HG02588 (cell line): Measurements from ENCODE around the gene KRTAP10-7.
"Not testable (repeated sequence)": the region's sequence is repeated elsewhere in the genome, so short reads cannot be mapped to it uniquely, and the experiment has no call there.

ENCODE experiments used
- ATAC-seq: cut with Tn5 transposase; IDR thresholded peaks from one replicate; pipeline ENCODE4 v1.9.1; 2021; ENCODE audit warnings: mild to moderate bottlenecking, moderate library complexity; ENCODE audit not compliant: unreplicated experiment

The KRTAP10-7 gene

DNA sequence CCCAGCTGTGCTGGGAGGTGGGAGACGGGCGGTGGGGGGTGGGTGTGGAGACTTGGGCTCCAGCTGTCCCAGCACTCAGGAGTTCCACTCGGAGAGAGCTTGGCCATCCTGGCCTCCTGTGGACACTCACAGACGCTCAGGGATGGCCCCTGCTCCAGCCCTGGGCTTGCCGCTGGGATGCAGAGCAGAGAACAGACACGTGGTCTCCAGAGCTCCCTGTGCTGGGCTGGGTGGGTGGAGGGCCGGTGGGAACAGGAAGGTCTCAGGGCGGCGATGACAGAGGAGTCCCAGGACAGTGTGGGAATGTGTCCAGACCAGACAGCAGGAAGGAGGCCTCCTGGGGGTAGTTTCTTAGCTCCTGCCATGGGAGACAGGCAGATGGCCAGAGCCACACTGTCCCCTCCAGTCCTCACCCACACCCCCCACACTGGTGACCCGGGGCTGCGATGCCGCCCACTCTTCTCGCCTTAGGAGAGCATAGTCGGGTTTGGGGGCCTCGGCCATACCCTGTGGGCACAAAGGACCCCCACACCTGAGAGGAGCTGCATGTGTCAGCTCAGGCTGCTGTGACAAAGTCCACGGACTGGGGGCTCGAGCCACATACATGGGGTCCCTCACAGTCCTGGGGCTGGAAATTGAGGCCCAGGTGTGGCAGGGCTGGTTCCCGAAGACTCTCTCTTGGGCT is 28.5 kb downstream of the KRTAP10-7 start:
- no peak for ATAC-seq

DNA sequence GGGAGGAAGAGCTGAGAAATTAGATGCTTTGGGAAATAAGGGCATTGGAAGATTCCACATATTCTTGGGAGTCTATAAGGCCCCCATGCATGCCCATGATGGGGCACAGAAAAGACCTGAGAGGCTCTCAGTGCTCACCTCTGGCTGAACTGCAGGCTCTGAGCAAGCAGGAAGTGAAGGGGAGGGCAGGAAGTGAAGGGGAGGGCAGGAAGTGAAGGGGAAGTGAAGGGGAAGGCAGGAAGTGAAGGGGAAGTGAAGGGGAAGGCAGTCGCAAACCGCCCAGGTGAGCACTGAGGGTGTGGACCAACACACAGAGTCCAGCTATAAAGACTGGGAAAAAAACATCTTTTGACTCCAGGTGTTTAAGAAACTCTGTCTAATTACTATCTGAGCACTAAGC is 30.0 kb downstream of the KRTAP10-7 start:
- no peak for ATAC-seq

DNA sequence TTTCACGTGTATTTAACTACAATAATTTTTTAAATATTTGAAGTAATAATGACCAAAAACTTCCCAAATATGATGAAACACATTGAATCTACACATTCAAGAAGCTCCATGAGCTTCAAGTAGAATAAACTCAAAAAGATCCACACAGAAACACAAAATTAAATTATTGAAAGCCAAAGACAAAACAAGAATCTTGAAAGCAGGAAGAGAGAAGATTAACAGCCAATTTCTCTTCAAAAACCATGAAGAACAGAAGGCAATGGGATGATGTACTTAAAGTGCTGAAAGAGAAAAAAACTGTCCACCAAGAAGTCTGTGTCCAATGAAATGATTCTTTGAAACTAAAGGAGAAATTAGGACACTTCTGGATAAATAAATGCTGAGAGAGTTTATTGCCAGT is 31.7 kb downstream of the KRTAP10-7 start:
- ATAC-seq, result no peak

DNA sequence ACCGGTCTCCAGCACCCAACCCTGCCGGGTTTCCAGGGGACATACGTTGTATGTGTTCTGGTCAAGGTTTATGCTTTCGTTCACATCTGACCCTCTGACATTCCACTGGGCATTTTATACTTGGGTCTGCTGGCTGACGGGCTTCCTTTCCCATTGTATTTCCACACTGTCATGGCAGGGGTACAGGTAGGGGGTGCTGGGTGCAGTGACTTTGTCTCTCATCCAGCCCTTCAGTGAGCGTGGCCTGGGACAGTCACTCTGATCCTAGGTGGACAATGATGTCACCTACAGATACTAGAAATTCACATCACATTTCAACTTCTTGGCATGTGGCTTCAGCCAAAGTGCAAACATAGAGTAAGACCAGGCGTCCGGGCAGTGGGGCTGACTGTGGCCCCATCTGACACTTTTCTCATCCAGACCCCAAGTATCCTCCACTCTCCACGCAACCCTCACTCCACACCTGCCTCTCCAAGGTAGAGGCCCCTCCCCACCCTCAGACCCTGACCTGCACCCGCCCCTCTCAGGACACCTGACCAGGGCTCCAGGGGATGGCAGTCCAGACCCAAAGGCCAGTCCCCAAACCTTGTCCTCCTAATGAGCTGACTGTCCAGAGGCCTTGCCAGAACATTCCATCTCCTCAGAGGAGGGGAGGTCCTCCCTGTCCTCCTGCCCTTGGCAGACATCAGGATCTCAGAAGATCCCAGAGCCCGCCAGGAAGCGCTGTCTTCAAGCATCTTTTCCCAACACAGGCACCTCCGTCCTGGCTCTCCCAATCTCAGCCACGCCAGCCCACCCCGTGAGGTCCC is 36.0 kb downstream of the KRTAP10-7 start:
- no peak for ATAC-seq

DNA sequence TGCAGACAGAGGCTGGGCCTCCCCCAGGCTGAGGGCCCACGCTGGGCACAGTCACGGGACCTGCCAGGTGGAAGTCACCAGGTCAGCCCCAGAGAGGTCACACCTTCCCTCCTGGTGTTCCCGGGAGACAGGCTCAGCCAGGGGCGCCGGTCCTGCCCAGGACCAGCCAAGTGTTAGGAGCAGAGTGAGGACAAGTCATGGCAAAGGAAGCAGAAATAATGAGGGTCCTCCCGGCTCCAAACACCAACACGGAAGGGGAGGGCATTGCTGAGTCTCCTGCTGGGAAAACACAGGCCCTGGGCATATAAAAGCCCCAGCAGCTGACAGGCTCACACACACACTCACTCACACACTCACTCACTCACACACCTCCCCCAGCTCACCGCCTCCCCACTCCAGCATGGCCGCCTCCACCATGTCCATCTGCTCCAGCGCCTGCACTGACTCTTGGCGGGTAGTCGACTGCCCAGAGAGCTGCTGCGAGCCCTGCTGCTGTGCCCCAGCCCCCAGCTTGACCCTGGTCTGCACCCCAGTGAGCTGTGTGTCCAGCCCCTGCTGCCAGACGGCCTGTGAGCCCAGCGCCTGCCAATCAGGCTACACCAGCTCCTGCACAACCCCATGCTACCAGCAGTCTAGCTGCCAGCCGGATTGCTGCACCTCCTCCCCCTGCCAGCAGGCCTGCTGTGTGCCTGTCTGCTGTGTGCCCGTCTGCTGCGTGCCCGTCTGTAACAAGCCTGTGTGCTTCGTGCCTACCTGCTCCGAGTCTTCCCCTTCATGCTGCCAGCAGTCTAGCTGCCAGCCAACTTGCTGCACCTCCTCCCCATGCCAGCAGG is 36.8 kb downstream of the KRTAP10-7 start, which contains the start of gene KRTAP10-10:
Gene KRTAP10-10 (plus strand): TSS at position 339 of the 833 bp plus-strand sequence. CDS start 62 bp downstream, at position 401.
- ATAC-seq, result no peak

DNA sequence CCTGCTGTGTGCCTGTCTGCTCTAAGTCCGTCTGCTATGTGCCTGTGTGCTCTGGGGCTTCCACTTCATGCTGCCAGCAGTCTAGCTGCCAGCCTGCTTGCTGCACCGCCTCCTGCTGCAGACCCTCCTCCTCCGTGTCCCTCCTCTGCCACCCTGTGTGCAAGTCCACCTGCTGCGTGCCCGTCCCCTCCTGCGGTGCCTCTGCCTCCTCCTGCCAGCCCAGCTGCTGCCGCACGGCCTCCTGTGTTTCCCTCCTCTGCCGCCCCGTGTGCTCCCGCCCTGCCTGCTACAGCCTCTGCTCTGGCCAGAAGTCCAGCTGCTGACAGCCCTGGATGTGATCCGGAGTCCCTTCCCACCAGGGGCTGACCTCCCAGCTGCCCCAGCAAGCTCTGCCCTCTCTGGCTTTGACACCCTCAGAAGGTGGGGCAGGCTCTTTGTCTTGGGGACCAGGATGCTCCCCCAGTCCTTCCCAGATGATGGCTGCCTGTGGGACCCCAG is 37.5 kb downstream of the KRTAP10-7 start:
- ATAC-seq, result not testable (repeated sequence)

DNA sequence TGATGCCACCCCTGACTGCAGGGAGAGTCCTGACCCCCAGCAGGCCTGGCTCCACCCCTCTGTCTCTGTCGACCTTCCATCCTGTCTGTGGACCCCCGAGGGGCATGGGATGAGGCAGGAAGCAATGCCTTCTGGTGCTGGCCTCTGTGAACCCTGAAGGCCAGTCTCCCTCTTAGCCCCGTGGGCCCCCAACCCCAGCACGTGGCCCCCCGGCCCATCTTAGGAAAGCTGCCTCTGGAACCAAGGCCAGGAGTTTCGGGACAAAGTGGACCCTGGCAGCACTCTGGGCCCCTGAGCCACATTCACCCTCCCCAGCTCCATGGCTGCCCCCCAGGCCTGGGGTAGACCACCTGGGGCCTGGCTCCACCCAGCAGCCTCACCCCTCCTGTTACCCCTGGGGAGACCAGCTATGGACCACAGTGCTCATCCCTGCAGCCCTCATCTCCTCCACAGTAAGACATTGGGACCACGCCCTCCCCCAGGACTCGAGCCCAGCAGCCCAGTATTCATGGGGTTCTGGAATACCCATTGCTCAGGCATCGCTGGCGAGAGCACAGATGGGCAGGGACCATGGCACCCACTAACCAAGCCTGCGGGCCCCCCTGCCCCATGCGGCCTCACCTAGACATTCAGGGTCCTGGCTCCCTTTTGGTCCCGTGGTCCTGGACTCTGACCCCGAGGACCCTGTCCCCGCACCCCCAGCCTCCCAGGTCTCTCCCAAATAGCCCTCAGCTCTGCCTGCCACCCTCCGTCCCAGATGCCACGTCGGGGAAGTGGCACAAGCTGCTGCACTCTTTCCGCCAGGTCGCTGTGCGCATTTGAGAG is 38.3 kb downstream of the KRTAP10-7 start:
- not testable (repeated sequence) for ATAC-seq

DNA sequence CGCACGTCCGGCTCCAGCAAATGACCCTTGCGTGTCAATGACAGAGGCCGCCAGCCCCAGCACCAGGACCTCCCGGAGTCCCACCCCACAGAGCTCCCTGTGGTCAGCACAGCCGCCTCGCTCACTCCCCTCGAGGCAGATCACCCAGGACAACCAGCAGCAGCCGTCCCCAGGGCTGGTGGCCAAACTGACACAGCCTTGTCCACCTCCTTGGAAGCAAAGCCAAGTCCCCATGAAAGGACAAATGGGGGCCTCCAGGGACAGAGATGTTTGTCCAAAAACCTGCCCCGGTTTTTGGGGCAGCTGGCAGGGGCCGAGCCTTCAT is 38.9 kb downstream of the KRTAP10-7 start:
- no peak for ATAC-seq

DNA sequence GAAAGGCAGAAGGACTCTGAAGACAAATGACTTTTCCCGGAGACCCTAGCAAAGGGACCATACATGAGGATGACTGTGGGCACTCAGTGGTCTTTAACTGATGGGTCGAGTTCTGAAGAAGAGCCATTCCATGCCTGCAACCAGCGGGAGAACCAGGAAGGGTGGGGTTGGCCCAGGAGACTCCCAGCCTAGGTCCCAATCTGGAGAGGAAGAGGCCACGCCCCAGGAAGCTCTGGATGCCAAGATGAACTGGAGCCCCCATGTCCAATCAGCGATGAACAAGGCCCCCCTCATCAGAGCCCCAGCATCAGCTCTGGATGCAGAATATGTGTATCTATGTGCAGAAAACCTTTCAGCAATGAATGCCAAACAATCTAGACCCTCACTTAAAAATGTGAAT is 40.4 kb downstream of the KRTAP10-7 start:
- no peak for ATAC-seq

DNA sequence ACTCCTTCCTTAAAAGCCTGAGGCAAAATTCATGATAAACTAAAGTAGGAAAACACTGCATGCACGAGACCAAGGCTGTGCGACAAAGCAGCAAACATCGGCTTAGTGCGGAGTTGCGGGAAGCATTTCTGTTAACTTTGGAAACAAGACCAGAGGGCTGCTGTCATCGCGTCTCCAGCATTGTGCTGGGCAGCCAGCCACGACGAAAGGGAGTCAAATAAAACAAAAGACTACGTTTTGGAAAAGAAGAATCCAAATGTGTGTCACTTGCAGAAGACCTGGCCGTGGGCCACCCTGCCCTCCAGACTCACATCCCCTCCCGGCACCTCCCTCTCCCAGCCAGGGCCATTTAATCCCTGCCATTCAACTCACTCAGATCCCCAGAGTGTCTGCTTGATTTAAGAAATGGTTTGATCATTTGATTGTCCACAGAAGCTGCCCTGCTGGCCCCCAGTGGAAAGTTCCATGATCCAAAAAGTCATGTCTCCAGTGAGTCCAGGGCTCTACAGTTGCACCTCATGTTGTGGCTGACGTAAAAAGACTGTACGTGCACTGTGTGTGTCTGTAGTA is 43.4 kb downstream of the KRTAP10-7 start:
- no peak for ATAC-seq

DNA sequence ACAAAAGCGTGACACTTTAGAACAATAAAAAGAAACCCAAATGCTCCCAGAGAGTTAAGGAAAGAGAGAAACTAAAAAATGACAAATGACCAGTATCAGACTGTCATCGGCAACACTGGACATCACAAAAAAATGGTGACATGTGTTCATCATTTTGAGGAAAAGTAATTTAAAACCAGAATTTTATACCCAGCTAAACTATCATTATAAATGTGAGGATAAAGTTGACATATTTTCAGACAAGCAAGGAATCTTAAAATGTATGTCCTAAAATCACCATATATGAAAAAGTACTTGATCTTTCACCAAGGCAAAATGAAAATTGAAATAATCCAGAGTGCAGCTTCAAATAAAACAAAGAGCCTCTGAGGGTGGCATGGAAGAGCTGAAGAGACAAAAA is 44.5 kb downstream of the KRTAP10-7 start:
- no peak for ATAC-seq

DNA sequence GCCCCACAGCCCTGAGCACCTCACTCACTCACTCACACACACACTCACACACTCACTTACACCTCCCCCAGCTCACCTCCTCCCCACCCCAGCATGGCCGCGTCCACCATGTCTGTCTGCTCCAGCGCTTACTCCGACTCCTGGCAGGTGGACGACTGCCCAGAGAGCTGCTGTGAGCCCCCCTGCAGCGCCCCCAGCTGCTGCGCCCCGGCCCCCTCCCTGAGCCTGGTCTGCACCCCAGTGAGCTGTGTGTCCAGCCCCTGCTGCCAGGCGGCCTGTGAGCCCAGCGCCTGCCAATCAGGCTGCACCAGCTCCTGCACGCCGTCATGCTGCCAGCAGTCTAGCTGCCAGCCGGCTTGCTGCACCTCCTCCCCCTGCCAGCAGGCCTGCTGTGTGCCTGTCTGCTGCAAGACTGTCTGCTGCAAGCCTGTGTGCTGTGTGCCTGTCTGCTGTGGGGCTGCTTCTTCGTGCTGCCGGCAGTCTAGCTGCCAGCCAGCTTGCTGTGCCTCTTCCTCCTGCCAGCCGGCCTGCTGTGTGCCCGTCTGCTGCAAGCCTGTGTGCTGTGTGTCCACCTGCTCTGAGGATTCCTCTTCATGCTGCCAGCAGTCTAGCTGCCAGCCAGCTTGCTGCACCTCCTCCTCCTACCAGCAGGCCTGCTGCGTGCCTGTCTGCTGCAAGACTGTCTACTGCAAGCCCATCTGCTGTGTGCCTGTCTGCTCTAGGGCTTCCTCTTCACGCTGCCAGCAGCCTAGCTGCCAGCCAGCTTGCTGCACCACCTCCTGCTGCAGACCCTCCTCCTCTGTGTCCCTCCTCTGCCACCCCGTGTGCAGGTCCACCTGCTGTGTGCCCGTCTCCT is 46.2 kb downstream of the KRTAP10-7 start, which contains the start of gene KRTAP10-11:
Gene KRTAP10-11 (plus strand): TSS at position 49 of the 856 bp plus-strand sequence. CDS start 45 bp downstream, at position 94.
- ATAC-seq, result not testable (repeated sequence)

DNA sequence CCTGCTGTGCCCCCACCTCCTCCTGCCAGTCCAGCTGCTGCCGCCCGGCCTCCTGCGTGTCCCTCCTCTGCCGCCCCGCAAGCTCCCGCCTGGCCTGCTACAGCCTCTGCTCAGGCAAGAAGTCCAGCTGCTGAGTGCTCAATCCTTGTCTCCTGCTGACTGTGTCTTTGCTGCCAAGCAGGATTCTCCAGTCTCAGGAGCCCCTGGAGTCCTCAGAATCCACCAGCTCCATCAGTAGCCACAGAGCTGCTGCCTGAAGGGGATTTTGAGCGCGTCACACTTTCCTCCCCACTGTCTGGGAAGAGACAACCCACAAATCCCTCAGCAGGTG is 46.8 kb downstream of the KRTAP10-7 start:
- no peak for ATAC-seq

DNA sequence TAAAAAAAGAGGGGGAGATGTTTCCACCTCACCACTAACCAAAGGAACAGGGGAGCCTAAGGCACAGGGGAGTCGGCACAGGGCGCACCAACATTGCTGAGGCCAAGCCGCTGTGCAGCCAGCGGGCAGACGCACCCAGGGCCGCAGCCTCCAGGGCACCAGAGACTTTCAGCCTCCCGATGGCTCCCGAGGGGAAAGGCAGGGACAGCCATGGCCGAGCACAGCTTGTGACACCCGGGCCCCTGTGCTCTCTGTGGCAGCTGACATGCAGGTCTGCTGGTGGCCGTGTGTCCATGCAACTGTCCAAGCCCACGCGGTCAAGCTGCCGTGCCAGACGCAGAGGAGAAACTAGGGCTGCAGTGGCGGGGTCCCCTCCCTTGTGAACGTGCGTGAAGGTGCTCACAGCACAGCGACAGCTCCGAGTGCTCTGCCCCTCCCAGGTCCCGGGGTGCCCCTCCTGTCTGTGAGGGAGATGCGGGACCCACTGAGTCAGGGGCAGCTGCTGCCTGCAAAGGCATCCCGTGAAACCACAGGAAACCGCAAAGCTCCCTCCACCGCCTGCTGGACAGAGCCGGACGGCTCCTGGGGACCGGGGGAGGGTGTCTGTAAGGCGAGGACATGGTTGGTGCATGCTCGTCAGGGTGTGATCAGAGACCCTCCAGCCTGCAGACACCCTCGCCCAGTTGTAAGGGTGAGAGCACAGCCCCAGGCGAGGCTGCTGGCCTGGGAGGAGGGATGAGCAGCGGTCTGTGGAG is 48.3 kb downstream of the KRTAP10-7 start:
- no peak for ATAC-seq

DNA sequence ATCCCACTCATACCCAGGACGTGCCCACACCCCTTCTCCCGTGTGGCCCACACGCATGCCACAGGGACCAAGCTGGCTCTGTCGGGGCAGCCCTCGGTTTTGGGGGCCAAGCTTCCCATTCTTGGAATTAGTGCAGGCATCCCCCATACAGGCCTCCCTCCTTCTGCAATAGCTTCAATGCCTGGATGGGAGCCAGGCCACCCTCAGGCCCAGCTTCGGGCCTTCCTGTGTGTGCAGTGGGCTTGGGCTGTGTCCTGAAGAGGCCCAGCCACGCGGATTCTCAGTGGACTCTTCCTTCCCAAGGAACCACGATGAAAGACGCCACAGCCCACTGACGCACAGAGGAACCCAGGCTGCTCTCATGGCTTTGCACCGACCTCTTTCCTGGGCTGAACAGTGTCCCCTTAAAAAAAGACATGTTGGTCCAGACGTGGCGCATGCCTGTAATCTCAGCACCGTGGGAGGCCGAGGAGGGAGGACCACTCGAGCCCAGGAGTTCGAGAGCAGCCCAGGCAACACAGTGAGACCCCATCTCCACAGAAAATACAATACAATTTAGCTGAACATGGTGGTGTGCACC is 49.2 kb downstream of the KRTAP10-7 start:
- no peak for ATAC-seq

DNA sequence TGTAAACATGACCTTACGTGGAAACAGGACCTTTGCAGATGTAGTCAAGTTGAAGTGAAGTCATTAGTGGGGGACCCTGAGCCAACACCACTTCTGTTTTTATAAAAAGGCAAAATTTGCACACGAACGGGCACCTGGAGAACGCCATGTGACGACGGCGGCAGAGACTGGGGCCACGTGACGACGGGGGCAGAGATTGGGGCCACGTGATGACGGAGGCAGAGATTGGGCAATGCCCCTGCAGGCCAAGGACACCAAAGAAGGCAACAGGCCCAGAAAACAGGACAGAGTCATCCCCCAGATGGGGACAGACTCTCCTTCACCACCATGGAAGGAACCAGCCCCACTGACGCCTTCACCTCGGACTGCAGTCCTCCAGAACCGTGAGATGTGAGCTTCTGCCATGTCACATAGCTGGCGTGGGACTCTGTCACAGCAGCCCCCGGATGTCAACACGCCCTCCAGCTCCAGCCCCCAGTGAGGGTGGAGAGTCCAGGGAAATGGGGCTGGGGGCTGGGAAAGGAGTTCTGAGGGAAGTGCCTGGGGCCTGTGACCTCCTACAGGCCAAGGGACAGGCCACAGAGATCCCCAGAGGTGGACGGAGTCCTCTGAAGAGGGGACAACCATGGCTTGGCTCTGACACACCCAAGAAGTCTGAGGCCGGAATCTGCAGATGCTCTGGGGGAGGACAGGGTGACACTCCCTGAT is 50.0 kb downstream of the KRTAP10-7 start:
- no peak for ATAC-seq

DNA sequence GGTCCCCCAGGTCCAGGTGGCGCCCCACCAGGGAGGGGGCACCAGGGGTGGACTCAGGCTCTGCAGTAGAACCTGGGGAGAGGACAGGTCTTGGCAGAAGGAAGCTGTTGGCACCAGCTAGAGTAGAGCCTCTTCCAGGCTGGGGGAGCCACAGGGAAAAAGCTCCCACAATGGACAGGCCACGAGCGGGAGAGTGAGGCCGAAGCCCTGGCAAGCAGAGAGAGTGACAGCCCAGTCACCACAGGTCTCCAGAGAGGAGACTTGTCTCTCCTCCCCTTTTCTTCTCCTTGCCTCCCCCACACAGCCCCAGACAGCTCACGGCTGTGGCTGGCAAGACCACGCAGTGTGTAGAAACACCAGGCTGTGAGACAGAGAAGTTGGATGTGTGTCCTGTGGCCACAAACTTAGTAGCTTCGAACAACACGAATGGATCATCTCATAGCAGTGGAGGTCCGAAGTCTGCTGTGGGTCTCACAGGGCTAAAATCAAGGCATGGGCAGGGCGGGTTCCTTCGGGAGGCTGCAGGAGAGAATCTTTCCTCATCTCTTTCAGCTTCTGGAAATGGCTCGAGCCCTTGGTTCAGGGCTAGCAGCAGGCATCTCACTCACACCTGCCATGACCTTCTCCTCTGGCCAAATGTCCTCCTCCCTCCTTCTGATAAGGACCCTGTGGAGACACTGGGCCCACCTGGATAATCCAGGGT is 50.7 kb downstream of the KRTAP10-7 start:
- no peak for ATAC-seq
